K562 (cell line): Measurements from ENCODE around the gene SERPINB7. TPM values are rescaled to one million over a fixed set of nuclear protein-coding genes. Genes with fewer than 3 reads are reported as not detected.

Source experiments
- ATAC-seq: fragments of 200-7000 bp; cut with Tn5 transposase; 3 replicates; pipeline ENCODE4 v1.9.1; 2020; ENCODE audit warnings: moderate library complexity
- BruUV-seq: library from RNA; stranded (reverse); fragments of 400-500 nt; replicated peaks from 2 replicates; lab custom pipeline; 2021; lab: Mats Ljungman, UMichigan
- CTCF ChIA-PET: fragments of 300-600 bp; formaldehyde crosslinking; extraction: SDS; loops from one replicate; lab custom pipeline; 2021; ENCODE audit warnings: low intra/inter-chr PET ratio; lab: Yijun Ruan, JAX
- POLR2A ChIA-PET: fragments of 300-600, 350-650 bp; sonication (Branson Sonifier 250); formaldehyde crosslinking; extraction: SDS; loops from one replicate; lab custom pipeline; 2021; ENCODE audit warnings: antibody characterized with exemption, inconsistent platforms; lab: Yijun Ruan, JAX
- DNase-seq, 4 experiments: peaks; one replicate each; pipeline versions ENCODE4 v3.0.0 to v3.0.0-alpha.2; 2011 to 2018; ENCODE audit warnings: low spot score in 3 of 4, mixed read lengths in 3 of 4; ENCODE audit errors: extremely low read depth in 1 of 4
- FAIRE-seq: peaks from 2 replicates; lab custom pipeline; 2011; peaks lifted over from hg19 to GRCh38; lab: Jason Lieb, UNC
- H2AFZ ChIP-seq: 2 replicates; pipeline ENCODE4 v1.6.0; 2011; ENCODE audit warnings: low read depth, low read length, control low read depth, inconsistent platforms
- H3K27ac ChIP-seq: fragments of 200-600 bp; 3 replicates; pipeline ENCODE4 v1.8.0; 2011; ENCODE audit warnings: low read depth, mild to moderate bottlenecking, control low read depth, inconsistent platforms, low read length, moderate library complexity, mixed read lengths; ENCODE audit errors: extremely low read depth
- H3K27me3 ChIP-seq, 2 experiments: fragments of 300-600 bp in 1 of 2; 2 replicates in 1 of 2; 3 replicates in 1 of 2; pipeline versions ENCODE4 v1.6.0 to v1.8.0; 2011; ENCODE audit warnings: inconsistent platforms in 2 of 2, low read length in 2 of 2, mild to moderate bottlenecking in 1 of 2, mixed read lengths in 1 of 2, moderate library complexity in 1 of 2; ENCODE audit not compliant: control insufficient read depth in 2 of 2, insufficient read depth in 2 of 2
- H3K36me3 ChIP-seq: fragments of 300-600 bp; 3 replicates; pipeline ENCODE4 v1.8.0; 2011; ENCODE audit warnings: mild to moderate bottlenecking, low read length, inconsistent platforms; ENCODE audit not compliant: control insufficient read depth, insufficient read depth
- H3K4me1 ChIP-seq, 2 experiments: fragments of 200-600 bp in 1 of 2; replicated peaks in 1 of 2; 2 replicates in 1 of 2; 3 replicates in 1 of 2; pipeline versions ENCODE4 v1.5.1 to v1.8.0; 2011; ENCODE audit warnings: inconsistent platforms in 2 of 2, low read length in 2 of 2, mild to moderate bottlenecking in 1 of 2, mixed read lengths in 1 of 2, moderate library complexity in 1 of 2; ENCODE audit not compliant: control insufficient read depth in 2 of 2, insufficient read depth in 2 of 2
- H3K4me2 ChIP-seq: 2 replicates; pipeline ENCODE4 v1.6.1; 2011; ENCODE audit warnings: low read length, control low read depth, inconsistent platforms, mixed read lengths; ENCODE audit not compliant: insufficient read depth
- H3K4me3 ChIP-seq: fragments of 200-600 bp; sonication (generic), shearing (Covaris generic); 2 replicates; pipeline ENCODE4 v1.5.1; 2016; ENCODE audit warnings: control low read depth, inconsistent platforms
- H3K79me2 ChIP-seq: fragments of 200-600 bp; 3 replicates; pipeline ENCODE4 v1.8.0; 2011; ENCODE audit warnings: low read length, inconsistent platforms; ENCODE audit not compliant: control insufficient read depth, insufficient read depth
- H3K9ac ChIP-seq, 2 experiments: 2 replicates each; pipeline versions ENCODE4 v1.6.0 to v1.6.1; 2011; ENCODE audit warnings: low read depth in 2 of 2, low read length in 2 of 2, control low read depth in 1 of 2, inconsistent platforms in 1 of 2, mild to moderate bottlenecking in 1 of 2, mixed read lengths in 1 of 2; ENCODE audit not compliant: insufficient read depth in 1 of 2
- H3K9me1 ChIP-seq: one replicate; pipeline ENCODE4 v1.6.0; 2011; ENCODE audit warnings: inconsistent platforms, mild to moderate bottlenecking, low read length, moderate library complexity; ENCODE audit not compliant: control insufficient read depth, insufficient read depth
- H3K9me3 ChIP-seq: replicated peaks from 2 replicates; pipeline ENCODE4 v1.5.1; 2011; ENCODE audit warnings: low read depth, low read length, inconsistent platforms; ENCODE audit not compliant: control insufficient read depth, insufficient read depth
- H4K20me1 ChIP-seq: replicated peaks from 2 replicates; pipeline ENCODE4 v1.6.1; 2011; ENCODE audit warnings: low read length, inconsistent platforms, mixed read lengths; ENCODE audit not compliant: control insufficient read depth, insufficient read depth
- KDM1A ChIP-seq, 2 experiments: fragments of 450-650 bp; IDR thresholded peaks; 2 replicates each; pipeline ENCODE4 v1.6.1; 2016; ENCODE audit warnings: mild to moderate bottlenecking in 2 of 2
- KDM2B ChIP-seq: fragments of 250-450 bp; sonication (Bioruptor Pico); IDR thresholded peaks from 2 replicates; pipeline ENCODE4 v1.8.0; 2021; ENCODE audit warnings: mild to moderate bottlenecking, moderate library complexity
- KDM5B ChIP-seq: fragments of 200-600 bp; sonication (generic); IDR thresholded peaks from 2 replicates; pipeline ENCODE4 v1.6.1; 2012; ENCODE audit warnings: low read depth, mild to moderate bottlenecking, moderate library complexity, low read length, control low read depth, inconsistent platforms; ENCODE audit not compliant: insufficient replicate concordance
- KHSRP ChIP-seq: fragments of 450-650 bp; IDR thresholded peaks from 2 replicates; pipeline ENCODE4 v1.6.1; 2017
- MLX ChIP-seq, 2 experiments: fragments of 450-650 bp in 1 of 2; sonication (generic) in 1 of 2; formaldehyde crosslinking; conservative IDR thresholded peaks; 2 replicates each; pipeline versions ENCODE4 v1.4.0 to v1.8.1; 2020 to 2022; ENCODE audit warnings: mild to moderate bottlenecking in 1 of 2, missing genetic modification reagents in 1 of 2
- POLR2B ChIP-seq: fragments of 450-650 bp; IDR thresholded peaks from 2 replicates; pipeline ENCODE4 v1.6.1; 2018; ENCODE audit warnings: low read depth; ENCODE audit not compliant: partially characterized antibody
- POU5F1 ChIP-seq: fragments of 150-350 bp; IDR thresholded peaks from 2 replicates; pipeline ENCODE4 v1.6.1; 2014; ENCODE audit warnings: borderline replicate concordance, low read length, low read depth, mild to moderate bottlenecking; ENCODE audit not compliant: partially characterized antibody
- RNF2 ChIP-seq: sonication (generic); IDR thresholded peaks from 2 replicates; pipeline ENCODE4 v1.6.1; 2016
- SMARCC2 ChIP-seq: fragments of 450-650 bp; IDR thresholded peaks from 2 replicates; pipeline ENCODE4 v1.6.1; 2017; ENCODE audit warnings: antibody characterized with exemption, moderate library complexity, mild to moderate bottlenecking, low read depth
- USF2 ChIP-seq: sonication (generic); formaldehyde crosslinking; IDR thresholded peaks from 2 replicates; pipeline ENCODE4 v1.5.0; 2020; ENCODE audit warnings: missing genetic modification reagents
- ZNF3 ChIP-seq: fragments of 250-450 bp; sonication (Bioruptor Pico); IDR thresholded peaks from 2 replicates; pipeline ENCODE4 v1.5.0; 2021; ENCODE audit warnings: mild to moderate bottlenecking, moderate library complexity
- ZNF316 ChIP-seq: fragments of 450-650 bp; IDR thresholded peaks from 2 replicates; pipeline ENCODE4 v1.6.1; 2016
- ZNF717 ChIP-seq: fragments of 250-450 bp; sonication (Bioruptor Pico); IDR thresholded peaks from 2 replicates; pipeline ENCODE4 v1.5.0; 2021
- ZNF785 ChIP-seq: fragments of 250-450 bp; sonication (Bioruptor Pico); IDR thresholded peaks from 2 replicates; pipeline ENCODE4 v1.4.0; 2020; ENCODE audit warnings: mild to moderate bottlenecking
- WGBS: fragments of 100-300 bp; shearing (Covaris generic); methylation state at CpG from one replicate; pipeline ENCODE4 v1.1.6; 2016; ENCODE audit warnings: low coverage, mixed read lengths; ENCODE audit not compliant: insufficient coverage; ENCODE audit errors: missing lambda C conversion rate; 5-methylcytosine and 5-hydroxymethylcytosine counted together
- in situ Hi-C: fragments of 300-500 bp; cut with MboI; formaldehyde crosslinking; loops from 4 replicates; pipeline ENCODE4 v1.15.0; 2018; ENCODE audit warnings: inconsistent platforms, mixed read lengths
- intact Hi-C: fragments of 100-400 bp; cut with micrococcal nuclease; formaldehyde crosslinking; loops from 2 replicates; pipeline ENCODE4 v1.14.2; 2022
- polyA plus RNA-seq, 8 experiments: library from polyadenylated mRNA; depleted of rRNA in 4 of 8; stranded (reverse) in 5 of 8; unstranded in 3 of 8; fragments of >200 nt; fragmentation: Nextera tagmentation in 2 of 8; fragmentation: Illumina TruSeq in 1 of 8; extraction: Ambion mirVana in 2 of 8; extraction: Trizol in 1 of 8; gene quantifications; 2 replicates each; pipeline versions ENCODE4 v1.2.1 to v1.2.3, GENCODE V29; 2011 to 2014; ENCODE audit warnings: inconsistent platforms in 1 of 8, missing spikeins in 1 of 8
- total RNA-seq, 7 experiments: library from RNA; depleted of rRNA in 6 of 7; stranded (reverse); fragments of >200 nt in 6 of 7; fragmentation: Illumina TruSeq in 2 of 7; extraction: Trizol in 2 of 7; gene quantifications; 2 replicates each; pipeline versions ENCODE4 v1.2.1 to v1.2.3, GENCODE V29; 2011 to 2021; ENCODE audit warnings: low replicate concordance in 1 of 7
- TF ChIP-seq, protein P1 (sequence below): sonication (generic); formaldehyde crosslinking; IDR thresholded peaks from 2 replicates; pipeline ENCODE4 v1.8.1; 2023; ENCODE audit warnings: mild to moderate bottlenecking, missing genetic modification reagents
- TF ChIP-seq, protein P2 (sequence below): fragments of 450-650 bp; IDR thresholded peaks from 2 replicates; pipeline ENCODE4 v1.7.0; 2016; ENCODE audit warnings: borderline replicate concordance

Gene SERPINB7
- total and polyA plus RNA-seq, 9 of the 15 experiments (the other 6 are each of a cell fraction or from before 2014, with no cell fraction given) = not detected

GRCh38 chr18:63763831-63764600, 11.2 kb upstream of the SERPINB7 start:
- Histone ChIP-seq H3K27me3 (no peaks in the 10 kb centered on the region), H3K9me1 (no peaks in the 10 kb centered on the region), H3K79me2 (no peaks in the 10 kb centered on the region), H3K4me3 (no peak overlapping the region), H3K4me1 (no peaks in the 10 kb centered on the region), H3K4me2 (no peak overlapping the region)
- FAIRE-seq (no peak), ATAC-seq (no peak)
- 4% methylated on average over 3 of the region's 3 CpGs for WGBS
- TF ChIP-seq KHSRP (no peak), KDM5B (no peak), ZNF3 (CRISPR knock-in tag) (no peak), ZNF785 (CRISPR knock-in tag) (no peak), POU5F1 (no peak), KDM2B (CRISPR knock-in tag) (no peak), MLX (CRISPR knock-in tag; conservative IDR thresholded peaks at IDR 0.05) (no peak), RNF2 (no peak), KDM1A (IDR thresholded peaks at IDR 0.05) (no peak), ZNF316 (no peak), USF2 (CRISPR knock-in tag) (no peak), ZNF717 (CRISPR knock-in tag) (no peak), POLR2B (no peak), SMARCC2 (no peak)
- TF ChIP-seq, protein P1, sequence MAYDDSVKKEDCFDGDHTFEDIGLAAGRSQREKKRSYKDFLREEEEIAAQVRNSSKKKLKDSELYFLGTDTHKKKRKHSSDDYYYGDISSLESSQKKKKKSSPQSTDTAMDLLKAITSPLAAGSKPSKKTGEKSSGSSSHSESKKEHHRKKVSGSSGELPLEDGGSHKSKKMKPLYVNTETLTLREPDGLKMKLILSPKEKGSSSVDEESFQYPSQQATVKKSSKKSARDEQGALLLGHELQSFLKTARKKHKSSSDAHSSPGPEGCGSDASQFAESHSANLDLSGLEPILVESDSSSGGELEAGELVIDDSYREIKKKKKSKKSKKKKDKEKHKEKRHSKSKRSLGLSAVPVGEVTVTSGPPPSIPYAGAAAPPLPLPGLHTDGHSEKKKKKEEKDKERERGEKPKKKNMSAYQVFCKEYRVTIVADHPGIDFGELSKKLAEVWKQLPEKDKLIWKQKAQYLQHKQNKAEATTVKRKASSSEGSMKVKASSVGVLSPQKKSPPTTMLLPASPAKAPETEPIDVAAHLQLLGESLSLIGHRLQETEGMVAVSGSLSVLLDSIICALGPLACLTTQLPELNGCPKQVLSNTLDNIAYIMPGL = no peak
- TF ChIP-seq, protein P2, sequence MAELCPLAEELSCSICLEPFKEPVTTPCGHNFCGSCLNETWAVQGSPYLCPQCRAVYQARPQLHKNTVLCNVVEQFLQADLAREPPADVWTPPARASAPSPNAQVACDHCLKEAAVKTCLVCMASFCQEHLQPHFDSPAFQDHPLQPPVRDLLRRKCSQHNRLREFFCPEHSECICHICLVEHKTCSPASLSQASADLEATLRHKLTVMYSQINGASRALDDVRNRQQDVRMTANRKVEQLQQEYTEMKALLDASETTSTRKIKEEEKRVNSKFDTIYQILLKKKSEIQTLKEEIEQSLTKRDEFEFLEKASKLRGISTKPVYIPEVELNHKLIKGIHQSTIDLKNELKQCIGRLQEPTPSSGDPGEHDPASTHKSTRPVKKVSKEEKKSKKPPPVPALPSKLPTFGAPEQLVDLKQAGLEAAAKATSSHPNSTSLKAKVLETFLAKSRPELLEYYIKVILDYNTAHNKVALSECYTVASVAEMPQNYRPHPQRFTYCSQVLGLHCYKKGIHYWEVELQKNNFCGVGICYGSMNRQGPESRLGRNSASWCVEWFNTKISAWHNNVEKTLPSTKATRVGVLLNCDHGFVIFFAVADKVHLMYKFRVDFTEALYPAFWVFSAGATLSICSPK = no peak
- TF ChIP-seq, all 486 proteins: peak for 0
- BruUV-seq = no TSS peak
- DNase-seq = no peak
- H2AFZ ChIP-seq = no peak overlapping the region
- no peaks in the 10 kb centered on the region for H3K36me3 ChIP-seq
- H3K27ac ChIP-seq = no peak overlapping the region
- in situ Hi-C loops (no loop called here), intact Hi-C loops (no loop called here)
- H3K9me3 ChIP-seq = no peaks in the 10 kb centered on the region
- ChIA-PET POLR2A (no interaction called here), CTCF (no interaction called here)
- H3K9ac ChIP-seq = no peak overlapping the region
- no peaks in the 10 kb centered on the region for H4K20me1 ChIP-seq
